Measurements from ENCODE around the gene BCL2.

GRCh38 chr18:63142594-63143225, 176.9 kb downstream of the BCL2 start:
- no peak for TF ChIP-seq CTCF (conservative IDR thresholded peaks at IDR 0.05)
- no peak for TF ChIP-seq ZFX (IDR thresholded peaks at IDR 0.05)

Measured in C4-2B (cell line).